ENCODE results near the gene ADARB2.

DNA sequence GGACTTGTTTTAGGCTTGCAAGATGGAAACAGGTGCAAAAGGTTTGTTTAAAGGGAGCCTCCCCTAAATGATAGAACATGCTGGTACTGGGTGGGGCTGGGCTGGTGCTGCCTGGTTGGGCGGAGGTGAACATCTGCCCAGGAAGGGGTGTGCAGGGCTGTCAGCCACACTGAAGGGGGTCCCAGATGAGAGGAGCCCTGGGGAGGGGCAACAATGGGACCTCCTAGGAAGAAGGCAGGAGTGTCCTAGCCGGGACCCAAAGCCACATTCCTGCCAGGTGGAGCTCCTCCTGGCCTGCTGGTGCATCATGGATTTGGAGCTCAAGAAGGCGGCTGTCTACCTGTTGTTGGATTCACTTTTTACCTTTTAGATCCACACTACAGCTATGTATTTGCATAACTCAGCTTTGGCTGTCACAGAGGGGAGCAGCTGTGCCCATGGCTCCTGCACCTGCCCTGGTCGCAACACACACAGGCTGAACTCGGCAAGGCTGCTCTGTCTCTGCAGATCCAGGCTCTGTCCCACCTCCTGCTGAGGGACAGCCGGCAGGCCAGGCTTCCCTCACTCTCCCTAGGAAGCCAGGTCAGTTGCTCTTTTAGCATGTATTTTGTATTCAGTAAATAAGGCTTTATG lies 59.9 kb downstream of the ADARB2 start:
- no peak for TF ChIP-seq POLR2A (IDR thresholded peaks at IDR 0.05)
- TF ChIP-seq, protein P1, sequence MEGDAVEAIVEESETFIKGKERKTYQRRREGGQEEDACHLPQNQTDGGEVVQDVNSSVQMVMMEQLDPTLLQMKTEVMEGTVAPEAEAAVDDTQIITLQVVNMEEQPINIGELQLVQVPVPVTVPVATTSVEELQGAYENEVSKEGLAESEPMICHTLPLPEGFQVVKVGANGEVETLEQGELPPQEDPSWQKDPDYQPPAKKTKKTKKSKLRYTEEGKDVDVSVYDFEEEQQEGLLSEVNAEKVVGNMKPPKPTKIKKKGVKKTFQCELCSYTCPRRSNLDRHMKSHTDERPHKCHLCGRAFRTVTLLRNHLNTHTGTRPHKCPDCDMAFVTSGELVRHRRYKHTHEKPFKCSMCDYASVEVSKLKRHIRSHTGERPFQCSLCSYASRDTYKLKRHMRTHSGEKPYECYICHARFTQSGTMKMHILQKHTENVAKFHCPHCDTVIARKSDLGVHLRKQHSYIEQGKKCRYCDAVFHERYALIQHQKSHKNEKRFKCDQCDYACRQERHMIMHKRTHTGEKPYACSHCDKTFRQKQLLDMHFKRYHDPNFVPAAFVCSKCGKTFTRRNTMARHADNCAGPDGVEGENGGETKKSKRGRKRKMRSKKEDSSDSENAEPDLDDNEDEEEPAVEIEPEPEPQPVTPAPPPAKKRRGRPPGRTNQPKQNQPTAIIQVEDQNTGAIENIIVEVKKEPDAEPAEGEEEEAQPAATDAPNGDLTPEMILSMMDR (IDR thresholded peaks at IDR 0.05) = no peak

Measured in testis (tissue), 2 donors.